H1 (cell line): ENCODE results near the gene PIERCE2. TPM values are rescaled to one million over a fixed set of nuclear protein-coding genes. Genes with fewer than 3 reads are reported as not detected.

ENCODE experiments used
- CTCF ChIA-PET: fragments of 300-600 bp; sonication (Branson Sonifier 250); formaldehyde crosslinking; loops from one replicate; lab custom pipeline; 2021; ENCODE audit not compliant: partially characterized antibody; lab: Charles Lee
- POLR2A ChIA-PET: fragments of 300-600 bp; sonication (Branson Sonifier 250); formaldehyde crosslinking; loops from one replicate; lab custom pipeline; 2021; ENCODE audit warnings: inconsistent platforms; ENCODE audit not compliant: partially characterized antibody; lab: Charles Lee
- DNase-seq, 2 experiments: peaks; one replicate each; pipeline versions ENCODE4 v3.0.0 to v3.0.0-alpha.2; 2010 to 2022; ENCODE audit warnings: low spot score in 2 of 2, low read depth in 1 of 2, mixed read lengths in 1 of 2
- FAIRE-seq: peaks from 2 replicates; lab custom pipeline; 2011; peaks lifted over from hg19 to GRCh38; lab: Jason Lieb, UNC
- H2AFZ ChIP-seq: 2 replicates; pipeline ENCODE4 v1.8.1; 2012; ENCODE audit warnings: low read length, inconsistent platforms
- H2AK5ac ChIP-seq: 2 replicates; pipeline ENCODE4 v1.6.1; 2013; ENCODE audit warnings: low read depth, low read length
- H2BK120ac ChIP-seq: replicated peaks from 2 replicates; pipeline ENCODE3; 2013; ENCODE audit warnings: low read depth, low read length, inconsistent platforms
- H2BK12ac ChIP-seq: 2 replicates; pipeline ENCODE4 v1.6.1; 2013; ENCODE audit warnings: low read depth, low read length
- H2BK15ac ChIP-seq: 2 replicates; pipeline ENCODE4 v1.6.1; 2013; ENCODE audit warnings: low read length
- H2BK20ac ChIP-seq: 2 replicates; pipeline ENCODE4 v1.6.1; 2013; ENCODE audit warnings: low read length
- H2BK5ac ChIP-seq: 2 replicates; pipeline ENCODE4 v1.6.1; 2013; ENCODE audit warnings: low read depth, low read length
- H3K14ac ChIP-seq: 2 replicates; pipeline ENCODE4 v1.6.1; 2013; ENCODE audit warnings: inconsistent platforms; ENCODE audit not compliant: insufficient read length
- H3K18ac ChIP-seq: 2 replicates; pipeline ENCODE4 v1.6.1; 2013; ENCODE audit warnings: low read length; ENCODE audit errors: extremely low read depth
- H3K23ac ChIP-seq: 2 replicates; pipeline ENCODE4 v1.6.1; 2013; ENCODE audit warnings: inconsistent platforms; ENCODE audit not compliant: insufficient read length
- H3K23me2 ChIP-seq: 2 replicates; pipeline ENCODE4 v1.6.1; 2013; ENCODE audit warnings: low read depth, low read length
- H3K27ac ChIP-seq: 2 replicates; pipeline ENCODE4 v1.6.1; 2011; ENCODE audit warnings: low read depth, low read length, inconsistent platforms
- H3K27me3 ChIP-seq, 4 experiments: replicated peaks in 1 of 4; 1 replicate in 1 of 4; 2 replicates in 3 of 4; pipeline versions ENCODE4 v1.6.1 to v1.8.1; 2011 to 2013; ENCODE audit warnings: low read length in 3 of 4, mild to moderate bottlenecking in 3 of 4, inconsistent platforms in 2 of 4, mixed read lengths in 2 of 4, moderate library complexity in 1 of 4; ENCODE audit not compliant: control insufficient read depth in 3 of 4, insufficient read depth in 3 of 4; ENCODE audit errors: extremely low read depth in 1 of 4
- H3K36me3 ChIP-seq, 4 experiments: 2 replicates each; pipeline versions ENCODE4 v1.6.1 to v1.8.1; 2011 to 2013; ENCODE audit warnings: mild to moderate bottlenecking in 4 of 4, low read length in 3 of 4, moderate library complexity in 2 of 4, control low read depth in 1 of 4, inconsistent platforms in 1 of 4; ENCODE audit not compliant: insufficient read depth in 4 of 4, control insufficient read depth in 2 of 4
- H3K4ac ChIP-seq: replicated peaks from 2 replicates; pipeline ENCODE3; 2013; ENCODE audit warnings: low read length, low read depth, mixed read lengths, inconsistent platforms; ENCODE audit not compliant: insufficient read length
- H3K4me1 ChIP-seq, 4 experiments: replicated peaks in 1 of 4; 1 replicate in 1 of 4; 2 replicates in 3 of 4; pipeline versions ENCODE4 v1.6.1 to v1.8.1; 2011 to 2013; ENCODE audit warnings: low read length in 3 of 4, inconsistent platforms in 2 of 4, mixed read lengths in 1 of 4; ENCODE audit not compliant: insufficient read depth in 4 of 4, control insufficient read depth in 3 of 4
- H3K4me2 ChIP-seq, 2 experiments: 2 replicates each; pipeline versions ENCODE4 v1.6.1 to v1.8.1; 2011 to 2013; ENCODE audit warnings: low read depth in 2 of 2, low read length in 2 of 2, control low read depth in 1 of 2, inconsistent platforms in 1 of 2, mild to moderate bottlenecking in 1 of 2; ENCODE audit not compliant: insufficient read depth in 1 of 2
- H3K4me3 ChIP-seq, 4 experiments: fragments of 200-600, 300-600 bp in 1 of 4; sonication (generic), shearing (Covaris generic), sonication (Bioruptor Twin) in 1 of 4; 2 replicates each; pipeline versions ENCODE4 v1.5.1 to v1.8.1; 2011 to 2016; ENCODE audit warnings: low read length in 4 of 4, low read depth in 3 of 4, control low read depth in 2 of 4, inconsistent platforms in 2 of 4, mild to moderate bottlenecking in 2 of 4, mixed read lengths in 1 of 4, moderate library complexity in 1 of 4; ENCODE audit not compliant: insufficient read depth in 2 of 4; ENCODE audit errors: extremely low read depth in 1 of 4
- H3K56ac ChIP-seq: replicated peaks from 2 replicates; pipeline ENCODE3; 2013; ENCODE audit warnings: low read depth, mild to moderate bottlenecking, mixed read lengths, low read length, inconsistent platforms; ENCODE audit not compliant: insufficient read length
- H3K79me1 ChIP-seq: 2 replicates; pipeline ENCODE4 v1.6.1; 2013; ENCODE audit warnings: low read depth, low read length, control low read depth
- H3K79me2 ChIP-seq, 2 experiments: 2 replicates each; pipeline versions ENCODE4 v1.6.1 to v1.8.1; 2012 to 2013; ENCODE audit warnings: low read length in 2 of 2, mild to moderate bottlenecking in 2 of 2, inconsistent platforms in 1 of 2; ENCODE audit not compliant: insufficient read depth in 2 of 2, control insufficient read depth in 1 of 2
- H3K9ac ChIP-seq, 4 experiments: replicated peaks in 1 of 4; 1 replicate in 1 of 4; 2 replicates in 3 of 4; pipeline versions ENCODE4 v1.6.1 to v1.8.1; 2011 to 2013; ENCODE audit warnings: low read depth in 3 of 4, low read length in 3 of 4, control low read depth in 2 of 4, mild to moderate bottlenecking in 2 of 4, moderate library complexity in 2 of 4, inconsistent platforms in 1 of 4; ENCODE audit errors: extremely low read depth in 1 of 4
- H3K9me3 ChIP-seq, 2 experiments: 2 replicates each; pipeline versions ENCODE4 v1.6.1 to v1.8.1; 2012 to 2013; ENCODE audit warnings: mild to moderate bottlenecking in 2 of 2, moderate library complexity in 2 of 2, control low read depth in 1 of 2, inconsistent platforms in 1 of 2, low read depth in 1 of 2, low read length in 1 of 2, mixed read lengths in 1 of 2; ENCODE audit not compliant: insufficient read depth in 2 of 2
- H4K20me1 ChIP-seq, 2 experiments: replicated peaks in 1 of 2; 2 replicates each; pipeline versions ENCODE3 to v1.8.1; 2011 to 2013; ENCODE audit warnings: inconsistent platforms in 2 of 2, low read length in 2 of 2, mild to moderate bottlenecking in 1 of 2; ENCODE audit not compliant: insufficient read depth in 2 of 2, control insufficient read depth in 1 of 2
- H4K5ac ChIP-seq: 2 replicates; pipeline ENCODE4 v1.6.1; 2013; ENCODE audit warnings: low read length, low read depth, mixed read lengths, inconsistent platforms; ENCODE audit not compliant: insufficient read length
- H4K8ac ChIP-seq: 2 replicates; pipeline ENCODE4 v1.8.0; 2013; ENCODE audit warnings: mild to moderate bottlenecking, moderate library complexity, low read length, inconsistent platforms; ENCODE audit not compliant: insufficient read depth; ENCODE audit errors: extremely low read depth
- H4K91ac ChIP-seq: replicated peaks from 2 replicates; pipeline ENCODE3; 2013; ENCODE audit warnings: low read length, mixed read lengths, inconsistent platforms; ENCODE audit not compliant: insufficient read length
- ASH2L ChIP-seq: fragments of 200-600, 300-600 bp; sonication (generic); IDR thresholded peaks from one replicate; pipeline ENCODE4 v1.7.1; 2017; ENCODE audit warnings: low read length
- BACH1 ChIP-seq: IDR thresholded peaks from 2 replicates; pipeline ENCODE4 v1.6.1; 2012; ENCODE audit warnings: low read length, improper control_type of control experiment
- CBX8 ChIP-seq: fragments of 300-800, 300-1000 bp; sonication (generic); IDR thresholded peaks from 2 replicates; pipeline ENCODE4 v1.7.1; 2016; ENCODE audit warnings: low read depth, low read length, borderline replicate concordance
- CEBPB ChIP-seq: IDR thresholded peaks from 2 replicates; pipeline ENCODE4 v1.6.1; 2012; ENCODE audit warnings: low read depth, low read length
- CTBP2 ChIP-seq: IDR thresholded peaks from 2 replicates; pipeline ENCODE4 v1.7.0; 2011; ENCODE audit warnings: borderline replicate concordance, mild to moderate bottlenecking, moderate library complexity, mixed read lengths, low read length; ENCODE audit not compliant: insufficient read depth, insufficient read length
- EGR1 ChIP-seq: IDR thresholded peaks from 2 replicates; pipeline ENCODE4 v1.6.1; 2011; ENCODE audit warnings: low read depth, low read length, borderline replicate concordance
- GTF2F1 ChIP-seq: IDR thresholded peaks from 2 replicates; pipeline ENCODE4 v1.6.1; 2012; ENCODE audit warnings: low read depth, low read length, improper control_type of control experiment, borderline replicate concordance
- KDM4A ChIP-seq: IDR thresholded peaks from one replicate; pipeline ENCODE4 v1.7.1; 2012; ENCODE audit warnings: low read depth, mild to moderate bottlenecking, moderate library complexity, low read length, inconsistent platforms; ENCODE audit not compliant: severe bottlenecking
- KDM5A ChIP-seq: fragments of 200-600 bp; IDR thresholded peaks from 2 replicates; pipeline ENCODE4 v1.7.1; 2012; ENCODE audit warnings: mild to moderate bottlenecking, low read length, inconsistent platforms, mixed read lengths
- NRF1 ChIP-seq: IDR thresholded peaks from 2 replicates; pipeline ENCODE4 v1.6.1; 2011; ENCODE audit warnings: mild to moderate bottlenecking, low read depth, low read length, improper control_type of control experiment
- RBBP5 ChIP-seq: IDR thresholded peaks from 2 replicates; pipeline ENCODE4 v1.7.1; 2012; ENCODE audit warnings: low read depth, mild to moderate bottlenecking, inconsistent platforms, low read length, moderate library complexity, borderline replicate concordance
- SIX5 ChIP-seq: IDR thresholded peaks from 2 replicates; pipeline ENCODE4 v1.6.1; 2011; ENCODE audit warnings: mild to moderate bottlenecking, low read depth, low read length
- SRF ChIP-seq: IDR thresholded peaks from 2 replicates; pipeline ENCODE4 v1.6.1; 2011; ENCODE audit warnings: mild to moderate bottlenecking, low read depth, low read length, moderate library complexity
- ZNF274 ChIP-seq: IDR thresholded peaks from 2 replicates; pipeline ENCODE4 v1.7.0; 2012; ENCODE audit warnings: low read length, borderline replicate concordance; ENCODE audit errors: extremely low read depth
- WGBS, 2 experiments: shearing (Covaris generic) in 1 of 2; methylation state at CpG; one replicate each; pipeline versions ENCODE4 v1.1.6 to v1.1.7; 2013 to 2015; ENCODE audit warnings: low lambda C conversion rate in 2 of 2, mixed read lengths in 2 of 2, inconsistent platforms in 1 of 2, low coverage in 1 of 2, missing lambda C conversion rate in 1 of 2; ENCODE audit not compliant: insufficient replicate concordance in 2 of 2, insufficient coverage in 1 of 2, insufficient read length in 1 of 2; ENCODE audit errors: extremely low coverage in 1 of 2, missing lambda C conversion rate in 1 of 2; 5-methylcytosine and 5-hydroxymethylcytosine counted together
- polyA plus RNA-seq, 7 experiments: library from polyadenylated mRNA; depleted of rRNA in 3 of 7; stranded (reverse) in 5 of 7; unstranded in 2 of 7; fragments of >200 nt in 5 of 7; fragments of 200-250 nt in 2 of 7; gene quantifications; 1 replicate in 5 of 7; 2 replicates in 1 of 7; 4 replicates in 1 of 7; pipeline versions ENCODE4 v1.2.1 to v1.2.3, GENCODE V29; 2011 to 2013; ENCODE audit warnings: missing spikeins in 2 of 7, mixed read lengths in 2 of 7
- total RNA-seq: library from RNA; stranded (reverse); fragmentation: NEBNext Ultra II Directional; extraction: Animal tissue kit (Norgen Biotek cat#: 25700); gene quantifications from 2 replicates; pipeline ENCODE4 v1.2.1, GENCODE V29; 2021
- TF ChIP-seq, protein P1 (sequence below): IDR thresholded peaks from 2 replicates; pipeline ENCODE4 v1.6.1; 2012; ENCODE audit warnings: inconsistent platforms

The PIERCE2 gene
- total and polyA plus RNA-seq, 2 of the 8 experiments (the other 6 are each of a cell fraction or from before 2014, with no cell fraction given): 1.9 to 2.7 TPM

DNA sequence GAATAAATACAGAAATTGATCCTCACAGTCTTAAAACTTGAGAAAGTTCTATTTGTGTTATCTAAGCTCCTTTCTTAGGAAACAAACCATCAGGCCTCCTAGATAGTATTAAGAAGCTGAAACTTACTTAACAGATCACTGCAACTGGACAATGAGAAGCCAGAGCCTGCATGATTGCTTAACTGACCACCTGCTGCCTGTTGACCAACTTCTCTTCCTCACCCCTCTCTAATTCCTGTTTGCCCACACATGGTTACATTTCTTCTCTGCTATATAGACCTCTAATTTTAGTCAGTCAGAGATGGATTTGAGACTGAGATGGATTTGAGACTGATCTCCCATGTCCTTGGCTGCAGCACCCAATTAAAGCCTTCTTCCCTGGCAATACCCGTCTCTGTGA is 13.6 kb upstream of the PIERCE2 start:
- Histone ChIP-seq H2BK15ac (no peak overlapping the region), H2BK5ac (no peak overlapping the region), H3K79me1 (no peaks in the 10 kb centered on the region), H3K18ac (no peak overlapping the region), H3K4ac (no peak overlapping the region), H2BK120ac (no peak overlapping the region), H2BK12ac (no peak overlapping the region), H2BK20ac (no peak overlapping the region), H3K23me2 (no peaks in the 10 kb centered on the region), H3K79me2 (no peaks in the 10 kb centered on the region), H2AK5ac (no peak overlapping the region), H3K14ac (no peak overlapping the region), H2AFZ (no peak overlapping the region), H3K27ac (no peak overlapping the region), H4K5ac (no peak overlapping the region), H3K36me3 (no peaks in the 10 kb centered on the region), H4K91ac (no peak overlapping the region), H3K4me2 (no peak overlapping the region), H3K23ac (no peak overlapping the region), H3K4me3 (no peak overlapping the region), H4K8ac (no peak overlapping the region), H3K27me3 (no peaks in the 10 kb centered on the region), H3K9me3 (peaks cover 0 to 4% of the 10 kb centered on the region in 2 experiments; a peak in 1 of 4 replicates), H3K4me1 (no peaks in the 10 kb centered on the region), H3K9ac (no peak overlapping the region), H4K20me1 (no peaks in the 10 kb centered on the region), H3K56ac (no peak overlapping the region)
- no peak for FAIRE-seq
- 77% methylated on average over 1 of the region's 1 CpG; no CpG with 5 or more reads in 1 of the 2 experiments for WGBS, 2 experiments
- ChIA-PET CTCF (interaction anchor here (2.0 to 2.2 kb wide), 2 partner anchors 10 to 13 kb away, joined by 6 to 8 read pairs; partner anchors contain the start of genes CCPG1 and PIERCE2), POLR2A (no interaction called here)
- no peak for DNase-seq
- TF ChIP-seq CEBPB: no peak
- no peak for TF ChIP-seq KDM5A
- TF ChIP-seq SIX5: no peak
- no peak for TF ChIP-seq RBBP5
- no peak for TF ChIP-seq ZNF274
- no peak for TF ChIP-seq BACH1
- no peak for TF ChIP-seq NRF1
- TF ChIP-seq GTF2F1: no peak
- TF ChIP-seq KDM4A: no peak
- no peak for TF ChIP-seq EGR1
- no peak for TF ChIP-seq CBX8
- TF ChIP-seq, protein P1, sequence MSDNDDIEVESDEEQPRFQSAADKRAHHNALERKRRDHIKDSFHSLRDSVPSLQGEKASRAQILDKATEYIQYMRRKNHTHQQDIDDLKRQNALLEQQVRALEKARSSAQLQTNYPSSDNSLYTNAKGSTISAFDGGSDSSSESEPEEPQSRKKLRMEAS: no peak
- no peak for TF ChIP-seq CTBP2
- no peak for TF ChIP-seq SRF
- TF ChIP-seq ASH2L: no peak
